HEK293T (cell line): Measurements from ENCODE around the gene CMTM2.
"Not testable (repeated sequence)": the region's sequence is repeated elsewhere in the genome, so short reads cannot be mapped to it uniquely, and the experiment has no call there.

Experiments used
- CTCF ChIA-PET: fragments of 350-600 bp; formaldehyde crosslinking; extraction: SDS; loops from one replicate; lab custom pipeline; 2021; ENCODE audit warnings: antibody characterized with exemption, inconsistent platforms; lab: Yijun Ruan, JAX
- POLR2A ChIA-PET: fragments of 350-600 bp; formaldehyde crosslinking; extraction: SDS; loops from one replicate; lab custom pipeline; 2020; ENCODE audit warnings: antibody characterized with exemption, inconsistent platforms; lab: Yijun Ruan, JAX
- DNase-seq: peaks from one replicate; pipeline ENCODE4 v3.0.0; 2012; ENCODE audit warnings: mixed read lengths; ENCODE audit errors: extremely low spot score
- ARNT ChIP-seq: fragments of 450-650 bp; IDR thresholded peaks from 2 replicates; pipeline ENCODE4 v1.6.1; 2017; ENCODE audit warnings: mild to moderate bottlenecking
- BHLHE40 ChIP-seq: fragments of 450-650 bp; IDR thresholded peaks from 2 replicates; pipeline ENCODE4 v1.6.1; 2016; ENCODE audit warnings: mild to moderate bottlenecking, moderate library complexity, borderline replicate concordance
- CTBP1 ChIP-seq: fragments of 450-650 bp; IDR thresholded peaks from 2 replicates; pipeline ENCODE4 v1.6.1; 2016; ENCODE audit warnings: borderline replicate concordance
- ELF4 ChIP-seq: fragments of 450-650 bp; IDR thresholded peaks from 2 replicates; pipeline ENCODE4 v1.6.1; 2017; ENCODE audit warnings: antibody characterized with exemption
- FOXA1 ChIP-seq: fragments of 450-650 bp; IDR thresholded peaks from 2 replicates; pipeline ENCODE4 v1.6.1; 2016; ENCODE audit warnings: mild to moderate bottlenecking
- FOXK2 ChIP-seq: fragments of 450-650 bp; IDR thresholded peaks from 2 replicates; pipeline ENCODE4 v1.6.1; 2016; ENCODE audit warnings: mild to moderate bottlenecking
- FOXM1 ChIP-seq: fragments of 450-650 bp; IDR thresholded peaks from 2 replicates; pipeline ENCODE4 v1.6.1; 2017; ENCODE audit warnings: mild to moderate bottlenecking, borderline replicate concordance
- HDGF ChIP-seq: fragments of 450-650 bp; IDR thresholded peaks from 2 replicates; pipeline ENCODE4 v1.6.1; 2017; ENCODE audit warnings: antibody characterized with exemption, borderline replicate concordance
- L3MBTL2 ChIP-seq: fragments of 450-650 bp; conservative IDR thresholded peaks from 2 replicates; pipeline ENCODE4 v1.6.1; 2016; ENCODE audit warnings: mild to moderate bottlenecking
- LEF1 ChIP-seq: fragments of 450-650 bp; IDR thresholded peaks from 2 replicates; pipeline ENCODE4 v1.6.1; 2017; ENCODE audit warnings: mild to moderate bottlenecking, borderline replicate concordance
- NFRKB ChIP-seq: fragments of 450-650 bp; IDR thresholded peaks from 2 replicates; pipeline ENCODE4 v1.6.1; 2016; ENCODE audit warnings: mild to moderate bottlenecking, moderate library complexity
- SP1 ChIP-seq: fragments of 450-650 bp; IDR thresholded peaks from 2 replicates; pipeline ENCODE4 v1.6.1; 2017
- SUZ12 ChIP-seq: fragments of 450-650 bp; IDR thresholded peaks from 2 replicates; pipeline ENCODE4 v1.6.1; 2016; ENCODE audit warnings: mild to moderate bottlenecking
- TARDBP ChIP-seq: fragments of 450-650 bp; IDR thresholded peaks from 2 replicates; pipeline ENCODE4 v1.6.1; 2016
- ZNF384 ChIP-seq: fragments of 450-650 bp; IDR thresholded peaks from 2 replicates; pipeline ENCODE4 v1.6.1; 2016
- TF ChIP-seq, protein P1 (sequence below): fragments of 450-650 bp; IDR thresholded peaks from 2 replicates; pipeline ENCODE4 v1.6.1; 2016

Gene CMTM2

DNA sequence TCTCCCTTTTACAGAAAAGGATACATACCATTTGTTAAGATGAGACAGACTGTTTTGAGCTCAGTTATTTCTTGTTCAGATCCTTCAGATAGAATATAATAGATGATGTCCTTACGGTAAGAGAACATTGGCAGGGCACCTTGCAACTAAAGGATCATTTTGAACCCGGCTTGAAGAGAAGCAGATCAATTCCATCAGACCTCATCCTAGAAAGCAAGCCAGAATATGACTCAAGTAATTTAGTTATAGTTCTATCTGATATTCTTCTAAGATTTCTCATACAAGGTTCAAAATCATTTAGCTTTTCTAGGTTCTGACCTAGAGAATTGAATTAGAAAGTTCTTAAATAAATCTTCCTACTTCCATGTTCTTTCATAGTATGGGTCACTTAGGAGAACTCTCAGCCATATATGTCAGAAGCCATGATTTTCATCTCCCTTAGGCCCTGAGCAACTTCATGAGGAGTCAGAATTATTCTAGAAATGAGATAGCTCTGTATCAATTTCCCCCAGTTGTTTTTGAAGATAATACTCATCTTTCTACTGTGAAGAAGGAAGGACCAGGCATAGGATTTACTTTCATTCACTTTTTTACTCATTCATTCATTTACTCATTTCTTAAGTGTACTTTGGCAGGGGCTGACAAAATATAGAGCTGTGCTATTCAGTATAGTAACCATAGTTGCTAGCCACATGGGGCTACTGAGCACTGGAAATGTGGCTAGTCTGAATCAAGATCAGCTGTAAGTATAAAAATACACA is 15.5 kb upstream of the CMTM2 start:
- POLR2A ChIA-PET = interaction anchor here (2.4 to 4.5 kb wide), 2 partner anchors 12 kb away, joined by 6 to 26 read pairs; partner anchors contain the start of gene CKLF
- CTCF ChIA-PET = interaction anchor here (1.0 to 1.6 kb wide), 3 partner anchors 11 to 98 kb away, joined by 3 to 5 read pairs (median 4); partner anchors contain the start of gene CKLF
- no peak for DNase-seq
- TF ChIP-seq CTBP1 = no peak
- TF ChIP-seq FOXK2 = no peak
- TF ChIP-seq L3MBTL2 = no peak
- no peak for TF ChIP-seq ELF4
- no peak for TF ChIP-seq FOXM1
- TF ChIP-seq ZNF384 = no peak
- TF ChIP-seq, protein P1, sequence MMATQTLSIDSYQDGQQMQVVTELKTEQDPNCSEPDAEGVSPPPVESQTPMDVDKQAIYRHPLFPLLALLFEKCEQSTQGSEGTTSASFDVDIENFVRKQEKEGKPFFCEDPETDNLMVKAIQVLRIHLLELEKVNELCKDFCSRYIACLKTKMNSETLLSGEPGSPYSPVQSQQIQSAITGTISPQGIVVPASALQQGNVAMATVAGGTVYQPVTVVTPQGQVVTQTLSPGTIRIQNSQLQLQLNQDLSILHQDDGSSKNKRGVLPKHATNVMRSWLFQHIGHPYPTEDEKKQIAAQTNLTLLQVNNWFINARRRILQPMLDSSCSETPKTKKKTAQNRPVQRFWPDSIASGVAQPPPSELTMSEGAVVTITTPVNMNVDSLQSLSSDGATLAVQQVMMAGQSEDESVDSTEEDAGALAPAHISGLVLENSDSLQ = no peak
- no peak for TF ChIP-seq NFRKB
- no peak for TF ChIP-seq TARDBP
- TF ChIP-seq FOXA1 = no peak
- no peak for TF ChIP-seq HDGF
- no peak for TF ChIP-seq BHLHE40

GRCh38 chr16:66566051-66566901 is 13.0 kb upstream of the CMTM2 start, which contains the start of gene CMTM1:
Gene CMTM1 (plus strand): TSS chr16:66566439. CDS start chr16:66566514, 75 bp downstream.
- POLR2A ChIA-PET = no interaction called here

GRCh38 chr16:66567270-66567669 is 12.0 kb upstream of the CMTM2 start:
- POLR2A ChIA-PET, CTCF ChIA-PET, DNase-seq: not testable (repeated sequence)

More at GRCh38 chr16:66566051-66566901, 13.0 kb upstream of the CMTM2 start, which contains the start of gene CMTM1:
- no peak for DNase-seq
- CTCF ChIA-PET = no interaction called here
- TF ChIP-seq SP1 (no peak), LEF1 (no peak), FOXA1 (no peak), FOXK2 (no peak), SUZ12 (no peak), ELF4 (no peak), CTBP1 (no peak), NFRKB (no peak), L3MBTL2 (no peak), ARNT (no peak), HDGF (no peak), TARDBP (no peak), BHLHE40 (no peak), ZNF384 (no peak), FOXM1 (no peak)
- TF ChIP-seq, protein P1 = no peak

- POLR2A ChIA-PET = no interaction called here
- CTCF ChIA-PET = no interaction called here
- no peak for DNase-seq
- TF ChIP-seq ARNT (no peak), LEF1 (no peak), FOXA1 (no peak), NFRKB (no peak), BHLHE40 (no peak), SP1 (no peak), CTBP1 (no peak), SUZ12 (no peak), FOXK2 (no peak), ELF4 (no peak), ZNF384 (no peak), L3MBTL2 (no peak)
Measured at GRCh38 chr16:66568355-66568754, 10.9 kb upstream of the CMTM2 start.

GRCh38 chr16:66569131-66569530 is 10.1 kb upstream of the CMTM2 start:
- DNase-seq = no peak
- no peak for TF ChIP-seq SUZ12
- no peak for TF ChIP-seq ZNF384
- TF ChIP-seq FOXK2 = no peak
- TF ChIP-seq BHLHE40 = no peak
- TF ChIP-seq CTBP1 = no peak
- TF ChIP-seq ARNT = no peak
- ChIA-PET POLR2A (interaction anchor here (0.6 to 1.2 kb wide), 2 partner anchors 17 to 57 kb away, joined by 4 to 14 read pairs; partner anchors contain the start of gene CKLF), CTCF (no interaction called here)

GRCh38 chr16:66569827-66570405 is 9.3 kb upstream of the CMTM2 start:
- ChIA-PET CTCF (interaction anchor here (0.9 kb wide), 1 partner anchor 39 kb away, joined by 3 read pairs; no protein-coding TSS in a partner anchor), POLR2A (interaction anchor here (1.2 to 1.5 kb wide), 2 partner anchors 17 to 20 kb away, joined by 5 to 14 read pairs; partner anchors contain the start of genes CKLF and TK2)
- no peak for DNase-seq
- TF ChIP-seq HDGF (no peak), FOXA1 (no peak), NFRKB (no peak), SP1 (no peak), FOXM1 (no peak), FOXK2 (no peak), LEF1 (no peak), SUZ12 (no peak)
